Lung microvascular endothelial cell (primary cell): ENCODE data around the gene EDEM2. TPM values are rescaled to one million over a fixed set of nuclear protein-coding genes. Genes with fewer than 3 reads are reported as not detected.
"Not testable (repeated sequence)": the region's sequence is repeated elsewhere in the genome, so short reads cannot be mapped to it uniquely, and the experiment has no call there.

Experiments used
- DNase-seq, 2 donors: peaks; one replicate each; pipeline versions ENCODE4 v3.0.0 to v3.0.0-alpha.2; 2010; ENCODE audit warnings: low read depth in 2 of 2
- total RNA-seq: library from RNA; depleted of rRNA; stranded (reverse); fragments of >200 nt; gene quantifications from 2 replicates; pipeline ENCODE4 v1.2.1, GENCODE V29; 2014

EDEM2 gene
- total RNA-seq = 76.3 and 123 TPM in 2 replicates

- DNase-seq = peak; percentile 93 to 95
These were observed at the start of gene EDEM2 for GRCh38 chr20:35146920-35147574. EDEM2 (minus strand) TSS chr20:35147336; CDS start chr20:35147258, 78 bp downstream.

GRCh38 chr20:35196313-35196712 lies 49.2 kb upstream of the EDEM2 start:
- no peak for DNase-seq

GRCh38 chr20:35193031-35193791 lies 46.1 kb upstream of the EDEM2 start:
- not testable (repeated sequence) for DNase-seq

GRCh38 chr20:35192118-35192872 lies 45.2 kb upstream of the EDEM2 start:
- DNase-seq = no peak

GRCh38 chr20:35191419-35192117 lies 44.4 kb upstream of the EDEM2 start:
- DNase-seq = no peak

GRCh38 chr20:35190556-35190955 lies 43.4 kb upstream of the EDEM2 start:
- DNase-seq = peak in 1 of 2 donors; percentile 34

GRCh38 chr20:35189223-35189622 lies 42.1 kb upstream of the EDEM2 start:
- DNase-seq = not testable (repeated sequence)

GRCh38 chr20:35187584-35188190 lies 40.6 kb upstream of the EDEM2 start:
- DNase-seq = no peak

- not testable (repeated sequence) for DNase-seq
These were observed 39.7 kb upstream of the EDEM2 start for GRCh38 chr20:35186691-35187289.

- no peak for DNase-seq
These were observed 34.6 kb upstream of the EDEM2 start for GRCh38 chr20:35181731-35182130.

GRCh38 chr20:35180266-35180665 lies 33.1 kb upstream of the EDEM2 start:
- no peak for DNase-seq

GRCh38 chr20:35179292-35180212 lies 32.4 kb upstream of the EDEM2 start:
- no peak for DNase-seq

- no peak for DNase-seq
These were observed 29.0 kb upstream of the EDEM2 start for GRCh38 chr20:35176132-35176531.

- peak; percentile 47 to 67 for DNase-seq
These were observed 27.5 kb upstream of the EDEM2 start for GRCh38 chr20:35174458-35175216.

GRCh38 chr20:35173576-35174192 lies 26.5 kb upstream of the EDEM2 start:
- peak in 1 of 2 donors; percentile 34 for DNase-seq

GRCh38 chr20:35172434-35172806 lies 25.3 kb upstream of the EDEM2 start:
- DNase-seq = no peak

- DNase-seq = peak; percentile 23 to 96
These were observed 24.8 kb upstream of the EDEM2 start, which contains the start of gene PROCR for GRCh38 chr20:35171753-35172433. PROCR (plus strand) TSS chr20:35172072; CDS start chr20:35172155, 83 bp downstream.

GRCh38 chr20:35171438-35171752 lies 24.3 kb upstream of the EDEM2 start:
- no peak for DNase-seq
